OCI-LY3 (cell line): ENCODE measurements around the gene FBXO8.

Experiments
- CTCF ChIP-seq: fragments of 200-600, 300-600 bp; sonication (generic); IDR thresholded peaks from 2 replicates; pipeline ENCODE4 v1.5.1; 2014; ENCODE audit warnings: antibody characterized with exemption, low read length, low read depth
- EZH2phosphoT487 ChIP-seq: fragments of 200-600 bp; shearing (Covaris generic); IDR thresholded peaks from 2 replicates; pipeline ENCODE4 v1.6.1; 2018; ENCODE audit warnings: antibody characterized with exemption, mixed run types, low read depth

DNA sequence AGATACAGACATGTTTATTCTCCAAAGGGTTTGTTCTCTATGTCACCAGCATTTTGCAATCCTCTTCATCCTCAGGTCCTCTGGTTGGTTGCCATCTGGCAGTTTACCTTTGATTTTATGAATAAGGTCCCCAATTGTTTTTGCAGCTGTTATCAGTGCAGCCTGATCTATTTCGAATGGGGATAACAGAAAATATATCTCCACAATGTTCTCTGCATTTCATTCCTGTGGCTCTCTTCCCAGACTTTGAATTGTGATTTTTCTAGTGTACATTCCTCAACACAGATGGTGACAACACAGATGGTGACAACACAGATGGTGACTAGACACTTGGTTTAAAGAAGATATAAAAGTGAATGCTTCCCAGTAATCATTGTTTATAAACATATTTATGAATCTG is 74.1 kb downstream of the FBXO8 start:
- TF ChIP-seq CTCF (no peak), EZH2phosphoT487 (no peak)
